BE2C (cell line): ENCODE measurements around the gene GIMAP2.
"Not testable (repeated sequence)": the region's sequence is repeated elsewhere in the genome, so short reads cannot be mapped to it uniquely, and the experiment has no call there.

ENCODE experiments used
- DNase-seq: peaks from one replicate; pipeline ENCODE4 v3.0.0-alpha.2; 2020
- H3K27me3 ChIP-seq: fragments of 250-450 bp; sonication (Bioruptor Pico); 2 replicates; pipeline ENCODE4 v1.5.1; 2020; ENCODE audit warnings: mild to moderate bottlenecking
- H3K36me3 ChIP-seq: fragments of 250-450 bp; sonication (Bioruptor Pico); 2 replicates; pipeline ENCODE4 v1.5.1; 2020; ENCODE audit warnings: mild to moderate bottlenecking
- H3K4me1 ChIP-seq: fragments of 250-450 bp; sonication (Bioruptor Pico); 2 replicates; pipeline ENCODE4 v1.5.1; 2020
- H3K4me3 ChIP-seq: 2 replicates; pipeline ENCODE4 v1.5.1; 2011; ENCODE audit warnings: low read depth, low read length
- H3K9me3 ChIP-seq: fragments of 250-450 bp; sonication (Bioruptor Pico); 2 replicates; pipeline ENCODE4 v1.5.1; 2020
- TF ChIP-seq, protein P1 (sequence below): IDR thresholded peaks from 2 replicates; pipeline ENCODE4 v1.5.1; 2012; ENCODE audit warnings: mild to moderate bottlenecking, low read depth, low read length

Gene GIMAP2

GRCh38 chr7:150649080-150649385 is 36.5 kb upstream of the GIMAP2 start:
- H3K27me3 ChIP-seq = no peaks in the 10 kb centered on the region
- H3K36me3 ChIP-seq = no peaks in the 10 kb centered on the region
- no peaks in the 10 kb centered on the region for H3K9me3 ChIP-seq
- TF ChIP-seq, protein P1, sequence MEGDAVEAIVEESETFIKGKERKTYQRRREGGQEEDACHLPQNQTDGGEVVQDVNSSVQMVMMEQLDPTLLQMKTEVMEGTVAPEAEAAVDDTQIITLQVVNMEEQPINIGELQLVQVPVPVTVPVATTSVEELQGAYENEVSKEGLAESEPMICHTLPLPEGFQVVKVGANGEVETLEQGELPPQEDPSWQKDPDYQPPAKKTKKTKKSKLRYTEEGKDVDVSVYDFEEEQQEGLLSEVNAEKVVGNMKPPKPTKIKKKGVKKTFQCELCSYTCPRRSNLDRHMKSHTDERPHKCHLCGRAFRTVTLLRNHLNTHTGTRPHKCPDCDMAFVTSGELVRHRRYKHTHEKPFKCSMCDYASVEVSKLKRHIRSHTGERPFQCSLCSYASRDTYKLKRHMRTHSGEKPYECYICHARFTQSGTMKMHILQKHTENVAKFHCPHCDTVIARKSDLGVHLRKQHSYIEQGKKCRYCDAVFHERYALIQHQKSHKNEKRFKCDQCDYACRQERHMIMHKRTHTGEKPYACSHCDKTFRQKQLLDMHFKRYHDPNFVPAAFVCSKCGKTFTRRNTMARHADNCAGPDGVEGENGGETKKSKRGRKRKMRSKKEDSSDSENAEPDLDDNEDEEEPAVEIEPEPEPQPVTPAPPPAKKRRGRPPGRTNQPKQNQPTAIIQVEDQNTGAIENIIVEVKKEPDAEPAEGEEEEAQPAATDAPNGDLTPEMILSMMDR = no peak
- H3K4me3 ChIP-seq = no peak overlapping the region
- H3K4me1 ChIP-seq = no peaks in the 10 kb centered on the region
- no peak for DNase-seq

DNA sequence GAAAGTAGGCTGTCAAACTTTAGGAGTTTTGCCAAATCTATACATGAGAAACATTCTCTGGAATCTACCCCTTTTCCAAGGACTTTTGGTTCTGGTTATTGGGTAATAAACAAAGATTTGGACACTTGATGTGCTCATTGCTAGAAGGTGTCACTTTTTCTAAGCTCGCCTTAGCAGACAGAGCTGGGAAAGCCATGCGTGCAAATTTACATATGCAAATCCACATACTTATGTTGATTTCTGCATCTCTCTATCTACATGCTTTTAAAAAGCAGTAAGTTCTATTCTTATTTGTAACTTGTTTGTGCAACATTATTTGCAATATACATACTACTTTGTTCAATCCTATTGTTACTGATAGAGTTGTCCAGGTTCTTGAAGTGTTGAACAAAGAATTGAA is 30.8 kb upstream of the GIMAP2 start:
- DNase-seq = no peak
- TF ChIP-seq, protein P1 = no peak
- Histone ChIP-seq H3K36me3 (no peaks in the 10 kb centered on the region), H3K4me1 (no peaks in the 10 kb centered on the region), H3K27me3 (peaks cover 29% of the 10 kb centered on the region; the same call in 1 of the 2 replicates), H3K9me3 (no peaks in the 10 kb centered on the region), H3K4me3 (no peak overlapping the region)

- H3K27me3 ChIP-seq = peaks cover 29% of the 10 kb centered on the region; the same call in 1 of the 2 replicates
- H3K4me3 ChIP-seq = no peak overlapping the region
- DNase-seq = no peak
- no peaks in the 10 kb centered on the region for H3K4me1 ChIP-seq
- TF ChIP-seq, protein P1 = no peak
- no peaks in the 10 kb centered on the region for H3K36me3 ChIP-seq
- no peaks in the 10 kb centered on the region for H3K9me3 ChIP-seq
Measured at GRCh38 chr7:150656047-150656446, 29.5 kb upstream of the GIMAP2 start.

- DNase-seq = no peak
- Histone ChIP-seq H3K36me3 (no peaks in the 10 kb centered on the region), H3K4me3 (no peak overlapping the region), H3K9me3 (no peaks in the 10 kb centered on the region), H3K27me3 (peaks cover 29% of the 10 kb centered on the region), H3K4me1 (no peaks in the 10 kb centered on the region)
- TF ChIP-seq, protein P1 = no peak
Measured at GRCh38 chr7:150657526-150657925, 28.0 kb upstream of the GIMAP2 start.

DNA sequence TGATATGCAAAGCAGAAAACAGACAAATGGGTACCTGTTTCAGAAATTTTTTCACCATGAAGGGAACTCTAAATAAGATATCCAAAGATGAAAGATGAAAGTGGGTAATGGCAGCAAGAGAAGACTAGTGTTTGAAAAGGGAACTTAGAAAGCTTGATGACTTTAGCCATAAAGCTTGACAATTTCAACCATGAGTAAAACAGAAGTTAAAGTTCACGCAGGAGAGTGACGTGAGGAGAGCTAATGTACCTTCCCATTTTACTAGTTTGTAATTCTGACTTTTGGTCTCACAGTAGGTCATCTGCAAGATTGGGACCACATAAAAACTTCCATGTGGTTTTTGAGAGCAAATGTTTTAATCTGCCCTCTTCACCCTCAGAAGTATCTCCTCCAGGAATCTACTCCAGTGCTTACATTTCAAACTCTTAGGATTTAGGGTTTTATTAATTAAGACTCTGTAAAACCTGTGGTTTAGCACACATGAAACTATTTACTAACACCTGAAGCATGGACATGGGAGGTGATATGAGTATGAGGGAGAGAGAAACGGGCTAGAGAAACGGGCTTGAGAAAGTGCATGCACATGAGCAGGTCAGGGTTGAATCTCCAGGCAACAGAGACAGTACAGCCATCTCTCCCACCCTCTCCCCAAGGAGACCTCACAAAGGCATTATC is 24.4 kb upstream of the GIMAP2 start:
- no peaks in the 10 kb centered on the region for H3K36me3 ChIP-seq
- no peak overlapping the region for H3K4me3 ChIP-seq
- H3K27me3 ChIP-seq = peaks cover 21% of the 10 kb centered on the region
- no peaks in the 10 kb centered on the region for H3K9me3 ChIP-seq
- TF ChIP-seq, protein P1 = no peak
- no peak for DNase-seq
- H3K4me1 ChIP-seq = no peaks in the 10 kb centered on the region

GRCh38 chr7:150662821-150663220 is 22.7 kb upstream of the GIMAP2 start:
- not testable (repeated sequence) for H3K4me1 ChIP-seq, H3K36me3 ChIP-seq, H3K27me3 ChIP-seq, H3K9me3 ChIP-seq, DNase-seq, H3K4me3 ChIP-seq
